ENCODE data around the gene MYO15A.

DNA sequence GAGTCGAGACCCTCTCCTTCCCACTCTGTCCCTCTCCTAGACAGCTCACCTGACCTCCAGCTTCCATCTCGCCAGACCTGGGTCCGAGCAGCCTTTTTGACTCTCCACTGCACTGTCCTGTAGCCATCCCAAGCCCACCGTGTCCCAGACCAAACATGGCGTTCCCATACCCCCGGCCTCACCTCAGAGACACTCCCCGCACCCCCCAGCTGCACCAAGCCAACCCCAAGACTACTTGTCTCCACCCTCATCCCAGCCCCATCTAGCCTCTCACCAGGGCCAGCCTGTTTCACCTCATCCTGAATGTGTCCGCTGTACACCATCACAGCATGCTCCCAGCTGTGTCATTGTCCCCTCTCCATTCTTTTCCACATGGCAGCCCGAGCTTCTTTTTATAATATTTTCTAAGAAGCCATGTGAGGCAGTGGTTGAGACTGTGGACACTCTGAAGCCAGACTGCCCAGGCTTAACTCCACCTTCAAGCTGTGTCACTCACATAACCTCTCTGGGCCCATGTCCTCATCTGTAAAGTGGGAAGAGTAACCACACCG lies 1.5 kb downstream of the MYO15A start:
- TF ChIP-seq, protein P1, sequence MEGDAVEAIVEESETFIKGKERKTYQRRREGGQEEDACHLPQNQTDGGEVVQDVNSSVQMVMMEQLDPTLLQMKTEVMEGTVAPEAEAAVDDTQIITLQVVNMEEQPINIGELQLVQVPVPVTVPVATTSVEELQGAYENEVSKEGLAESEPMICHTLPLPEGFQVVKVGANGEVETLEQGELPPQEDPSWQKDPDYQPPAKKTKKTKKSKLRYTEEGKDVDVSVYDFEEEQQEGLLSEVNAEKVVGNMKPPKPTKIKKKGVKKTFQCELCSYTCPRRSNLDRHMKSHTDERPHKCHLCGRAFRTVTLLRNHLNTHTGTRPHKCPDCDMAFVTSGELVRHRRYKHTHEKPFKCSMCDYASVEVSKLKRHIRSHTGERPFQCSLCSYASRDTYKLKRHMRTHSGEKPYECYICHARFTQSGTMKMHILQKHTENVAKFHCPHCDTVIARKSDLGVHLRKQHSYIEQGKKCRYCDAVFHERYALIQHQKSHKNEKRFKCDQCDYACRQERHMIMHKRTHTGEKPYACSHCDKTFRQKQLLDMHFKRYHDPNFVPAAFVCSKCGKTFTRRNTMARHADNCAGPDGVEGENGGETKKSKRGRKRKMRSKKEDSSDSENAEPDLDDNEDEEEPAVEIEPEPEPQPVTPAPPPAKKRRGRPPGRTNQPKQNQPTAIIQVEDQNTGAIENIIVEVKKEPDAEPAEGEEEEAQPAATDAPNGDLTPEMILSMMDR (conservative IDR thresholded peaks at IDR 0.05; ENCODE audit: low read depth, low read length): no peak
- no peak for TF ChIP-seq EZH2 (IDR thresholded peaks at IDR 0.05; ENCODE audit: borderline replicate concordance, low read depth, low read length, poor library complexity, severe bottlenecking)
